NCI-H226 (cell line): ENCODE results near the gene MLC1.

ENCODE experiments used
- DNase-seq: peaks from one replicate; pipeline ENCODE4 v3.0.0-alpha.2; 2015

Gene MLC1

DNA sequence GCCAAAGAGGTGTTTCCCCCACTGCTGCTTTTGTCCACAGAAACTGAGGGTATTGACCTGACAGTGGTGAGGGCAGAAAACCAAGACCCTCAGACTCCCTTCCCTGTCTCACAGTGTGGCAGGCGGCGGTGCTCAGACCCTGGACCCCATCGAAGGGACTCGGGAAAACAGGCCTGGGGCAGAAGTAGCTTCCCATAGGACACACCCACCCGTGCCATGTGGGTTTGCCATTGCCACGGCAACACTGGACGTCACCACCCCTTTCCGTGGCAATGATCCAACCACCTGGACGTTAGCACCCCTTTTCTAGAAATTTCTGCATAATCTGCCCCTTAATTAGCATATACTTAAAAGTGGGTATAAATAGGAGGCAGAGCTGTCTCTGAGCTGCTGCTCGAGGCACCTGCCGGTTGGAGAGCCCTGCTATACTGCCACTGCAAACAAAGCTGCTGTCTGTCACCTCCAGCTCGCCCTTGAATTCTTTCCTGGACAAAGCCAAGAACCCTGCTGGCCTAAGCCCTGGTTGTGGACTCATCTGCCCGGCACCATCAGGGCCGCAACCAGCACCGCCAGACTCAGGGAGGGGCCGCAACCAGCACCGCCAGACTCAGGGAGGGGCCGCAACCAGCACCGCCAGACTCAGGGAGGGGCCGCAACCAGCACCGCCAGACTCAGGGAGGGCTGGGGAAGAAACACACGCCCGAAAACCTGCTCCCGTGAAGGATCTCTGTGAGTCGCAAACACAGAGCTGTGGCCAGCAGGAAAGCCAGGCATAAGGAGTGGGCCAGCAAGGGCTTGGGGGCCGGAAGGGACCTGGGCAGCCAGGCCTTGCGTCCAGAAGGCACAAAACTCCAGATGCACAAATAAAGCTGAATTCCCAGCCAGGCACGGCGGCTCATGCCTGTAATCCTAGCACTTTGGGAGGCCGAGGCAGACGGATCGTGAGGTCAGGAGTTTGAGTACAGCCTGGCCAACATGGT lies 10.4 kb downstream of the MLC1 start:
- no peak for DNase-seq

DNA sequence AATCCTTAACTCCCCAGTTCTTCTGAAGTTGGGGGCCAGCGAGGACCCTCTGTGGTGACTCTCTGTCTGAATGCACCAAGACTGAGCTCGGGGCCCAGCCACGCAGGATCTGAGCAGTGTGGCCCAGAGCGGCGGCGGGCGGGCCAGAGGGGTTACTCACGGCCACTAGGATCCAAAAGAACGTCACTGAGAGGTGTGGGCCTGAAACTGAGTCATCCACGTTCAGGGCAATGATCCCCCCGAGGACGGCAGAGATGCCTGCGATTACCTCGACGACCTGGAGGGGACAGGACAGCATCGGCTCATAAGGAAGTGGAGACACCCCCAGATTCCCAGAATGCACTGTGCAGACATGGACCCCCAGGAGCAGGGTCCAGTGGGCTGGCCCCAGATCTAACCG lies 11.2 kb downstream of the MLC1 start:
- no peak for DNase-seq

DNA sequence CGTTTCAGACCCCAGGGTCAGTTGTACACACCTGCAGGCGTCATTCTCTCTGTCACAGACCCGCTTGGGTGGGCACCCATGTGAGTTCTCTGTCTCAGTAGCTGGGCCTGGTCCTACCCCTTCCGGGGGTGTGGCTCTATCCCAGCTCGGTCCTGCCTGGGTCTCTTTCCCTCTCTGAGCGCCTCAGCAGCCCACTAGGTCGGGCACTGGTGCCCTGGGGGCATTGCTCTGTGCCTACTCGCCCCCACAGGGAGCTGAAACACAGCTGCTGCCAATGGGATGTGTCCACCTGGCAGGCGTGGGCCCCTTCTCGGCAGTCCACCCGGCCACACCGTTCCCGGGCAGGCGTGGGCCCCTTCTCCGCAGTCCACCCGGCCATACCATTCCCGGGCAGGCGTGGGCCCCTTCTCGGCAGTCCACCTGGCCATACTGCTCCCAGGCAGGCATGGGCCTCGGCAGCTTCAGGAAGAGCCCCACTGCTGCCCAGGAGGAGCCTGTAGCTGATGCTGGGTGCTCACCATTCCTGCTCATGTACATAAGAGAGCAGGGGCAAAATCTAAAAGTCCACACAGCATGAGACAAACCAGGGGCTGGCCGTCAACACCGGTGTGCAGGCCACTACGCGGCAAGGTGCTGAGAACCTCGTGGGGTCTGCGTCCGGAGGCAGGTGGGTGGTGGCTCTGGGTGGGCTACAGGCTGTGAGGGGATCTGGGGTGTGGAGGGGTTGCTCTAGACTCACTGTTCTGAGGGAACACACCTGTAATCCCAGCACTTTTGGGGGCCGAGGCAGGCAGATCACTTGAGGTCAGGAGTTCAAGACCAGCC lies 12.3 kb downstream of the MLC1 start:
- no peak for DNase-seq

GRCh38 chr22:50072167-50072555 lies 13.1 kb downstream of the MLC1 start:
- no peak for DNase-seq

GRCh38 chr22:50071432-50072166 lies 13.6 kb downstream of the MLC1 start:
- DNase-seq = no peak

DNA sequence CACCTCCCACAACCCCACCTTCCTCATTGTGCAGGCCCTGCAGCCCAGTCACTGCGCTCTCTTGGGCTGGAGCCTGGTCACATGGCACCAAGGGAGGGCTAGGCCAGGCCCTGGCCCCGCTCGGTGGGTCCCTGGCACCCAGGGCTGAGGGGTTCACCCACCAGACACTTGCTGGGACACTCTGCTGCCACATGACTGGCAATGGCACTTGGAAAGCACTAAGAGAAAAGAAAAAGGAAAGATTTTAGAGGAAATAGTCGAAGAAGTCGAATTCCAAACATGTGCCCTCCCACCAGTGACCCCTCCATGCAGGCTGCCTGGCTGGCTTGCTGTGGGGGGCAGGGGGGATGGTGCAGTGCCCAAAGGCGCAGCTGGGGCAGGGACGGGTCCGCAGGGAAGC lies 14.9 kb downstream of the MLC1 start:
- DNase-seq = no peak

DNA sequence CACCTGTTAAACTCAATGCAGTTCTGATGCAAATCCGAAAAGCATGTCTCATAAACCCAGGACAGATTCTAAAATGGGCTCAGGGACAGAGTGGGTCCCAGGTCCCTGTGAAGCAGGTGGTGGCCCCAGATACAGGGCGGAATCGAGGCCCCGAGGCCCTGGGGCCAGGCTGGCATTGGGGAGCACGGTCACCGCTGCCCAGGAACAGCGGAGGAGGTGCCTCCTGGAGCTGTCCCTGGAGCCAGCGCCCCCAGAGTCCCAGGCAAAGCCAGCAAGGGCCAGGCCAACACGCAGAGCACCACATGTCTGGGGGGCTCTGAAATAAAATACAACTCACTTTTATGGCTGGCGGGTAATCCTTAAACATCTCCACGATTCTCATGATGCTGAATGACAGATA lies 17.1 kb downstream of the MLC1 start:
- no peak for DNase-seq

- DNase-seq = no peak
Observed at GRCh38 chr22:50067244-50067643, 18.0 kb downstream of the MLC1 start.

DNA sequence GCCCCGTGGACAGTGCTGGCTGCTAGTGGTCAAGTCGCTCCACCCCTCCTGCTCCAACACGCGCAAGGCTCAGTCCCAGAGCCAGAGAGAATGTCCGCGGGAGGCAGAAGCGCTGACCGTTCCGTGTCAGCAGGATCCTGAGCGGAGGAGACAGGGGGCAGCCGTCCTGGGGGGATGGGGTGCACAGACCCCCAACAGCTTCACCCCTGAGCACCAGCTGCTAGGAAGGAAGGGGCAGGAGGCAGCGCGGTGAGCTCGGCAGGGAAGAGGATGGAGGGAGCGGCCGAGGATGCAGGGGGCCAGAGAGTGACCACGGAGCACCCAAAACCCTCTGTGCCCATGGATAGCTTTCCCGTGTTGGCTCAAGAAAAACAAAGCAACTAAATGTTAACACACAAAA lies 20.8 kb downstream of the MLC1 start:
- no peak for DNase-seq

DNA sequence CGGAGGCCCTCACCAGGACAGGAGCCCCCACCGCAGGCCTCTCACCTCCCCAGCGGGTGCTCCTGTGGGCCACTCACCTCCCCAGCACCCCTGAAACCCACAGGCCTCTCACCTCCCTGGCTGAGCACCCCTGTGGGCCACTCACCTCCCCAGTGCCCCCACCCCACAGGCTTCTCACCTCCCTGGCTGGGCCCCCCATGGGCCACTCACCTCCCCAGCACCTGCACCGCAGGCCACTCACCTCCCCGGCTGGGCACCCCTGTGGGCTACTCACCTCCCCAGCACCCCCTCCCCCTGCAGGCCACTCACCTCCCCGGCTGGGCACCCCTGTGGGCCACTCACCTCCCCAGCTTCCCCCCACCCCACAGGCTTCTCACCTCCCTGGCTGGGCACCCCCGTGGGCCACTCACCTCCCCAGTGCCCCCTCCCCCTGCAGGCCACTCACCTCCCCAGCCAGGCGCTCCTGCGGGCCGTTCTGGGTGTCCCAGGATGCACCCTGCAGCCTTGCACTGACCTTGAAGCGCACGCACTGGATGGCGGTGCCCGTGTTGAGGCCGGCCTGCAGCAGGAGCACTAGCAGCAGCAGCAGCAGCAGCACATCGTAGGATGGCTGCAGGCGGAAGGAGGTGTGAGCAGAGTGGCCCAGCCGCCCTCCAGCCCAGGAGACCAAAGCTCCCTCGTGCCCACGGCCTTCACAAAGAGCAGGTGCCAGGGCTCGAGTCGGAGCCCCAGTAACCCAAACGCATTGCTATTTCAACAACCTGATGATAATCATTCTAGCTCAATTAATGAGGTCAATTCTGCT lies 21.4 kb downstream of the MLC1 start:
- no peak for DNase-seq

- no peak for DNase-seq
Observed at GRCh38 chr22:50062509-50063135, 22.6 kb downstream of the MLC1 start.

DNA sequence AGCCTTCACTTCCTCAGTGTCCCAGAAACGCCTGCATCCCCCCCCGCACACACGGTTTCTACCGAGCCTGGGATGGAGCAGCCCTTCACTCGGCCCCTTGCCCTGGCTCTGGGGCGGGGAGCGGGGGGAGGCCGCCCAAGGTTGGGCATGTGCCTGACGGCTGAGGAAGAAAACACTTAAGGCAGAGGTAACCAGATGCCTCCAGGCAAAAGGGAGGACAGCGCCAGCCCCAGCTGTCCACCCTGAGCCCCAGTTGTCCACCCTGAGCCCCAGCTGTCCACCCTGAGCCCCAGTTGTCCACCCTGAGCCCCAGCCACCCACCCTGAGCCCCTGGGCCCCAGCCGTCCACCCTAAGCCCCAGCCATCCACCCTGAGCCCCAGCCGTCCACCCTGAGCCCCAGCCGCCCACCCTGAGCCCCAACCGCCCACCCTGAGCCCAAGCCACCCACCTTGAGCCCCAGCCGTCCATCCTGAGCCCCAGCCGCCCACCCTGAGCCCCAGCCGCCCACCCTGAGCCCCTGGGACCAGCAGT lies 23.3 kb downstream of the MLC1 start:
- DNase-seq = no peak

DNA sequence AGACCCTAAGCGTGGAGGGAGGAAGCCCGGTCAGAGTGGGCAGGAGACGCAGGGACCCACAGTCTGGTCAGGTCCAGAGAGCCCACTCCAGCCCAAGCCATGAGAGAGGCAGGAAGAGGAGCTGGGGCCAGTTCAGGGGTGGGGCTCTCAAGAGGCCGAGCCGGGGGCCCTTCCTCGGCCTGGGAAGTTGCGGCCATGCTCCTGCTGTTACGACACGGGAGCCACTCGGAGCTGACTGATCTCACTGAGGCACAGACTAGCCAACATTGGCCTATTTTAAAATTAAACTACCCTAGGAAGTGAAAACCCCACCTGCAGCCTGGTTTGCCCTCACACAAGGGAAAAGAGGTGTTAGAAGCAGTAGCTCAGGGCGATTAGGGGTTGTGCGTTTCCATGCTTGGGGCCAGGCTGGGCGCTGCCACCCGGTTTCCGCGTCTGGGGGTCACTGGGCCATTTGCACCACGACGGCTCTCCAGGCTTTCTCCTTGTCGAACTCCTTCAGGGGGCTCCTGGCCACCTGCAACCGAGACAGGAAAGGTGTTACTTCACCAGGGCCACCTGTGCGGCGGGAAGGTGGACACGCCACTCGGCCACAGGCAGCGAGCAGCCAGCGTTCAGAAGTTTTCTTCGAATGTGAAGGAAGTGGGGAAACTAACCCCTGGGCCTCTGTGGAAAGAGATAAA lies 23.9 kb downstream of the MLC1 start:
- DNase-seq = no peak

- DNase-seq = no peak
Observed at GRCh38 chr22:50060441-50061140, 24.6 kb downstream of the MLC1 start.

DNA sequence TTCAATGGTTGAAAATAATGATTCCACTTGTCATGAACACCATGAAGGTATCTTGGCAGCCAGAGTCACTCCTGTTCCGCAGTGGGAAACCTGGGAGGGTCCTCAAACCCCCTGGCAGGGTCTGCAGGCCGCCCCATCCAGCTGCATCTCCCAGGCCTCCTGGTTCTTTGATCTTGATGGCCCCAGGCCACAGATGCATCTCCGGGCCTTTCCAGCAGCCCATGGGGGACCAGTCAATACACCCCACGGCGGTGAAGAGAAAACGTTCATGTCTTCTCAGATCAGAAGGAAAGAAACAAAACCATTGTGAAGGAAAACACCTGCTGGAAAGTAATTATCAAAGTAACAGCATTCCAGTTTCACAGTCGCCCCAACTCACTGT lies 25.4 kb downstream of the MLC1 start:
- DNase-seq = no peak

DNA sequence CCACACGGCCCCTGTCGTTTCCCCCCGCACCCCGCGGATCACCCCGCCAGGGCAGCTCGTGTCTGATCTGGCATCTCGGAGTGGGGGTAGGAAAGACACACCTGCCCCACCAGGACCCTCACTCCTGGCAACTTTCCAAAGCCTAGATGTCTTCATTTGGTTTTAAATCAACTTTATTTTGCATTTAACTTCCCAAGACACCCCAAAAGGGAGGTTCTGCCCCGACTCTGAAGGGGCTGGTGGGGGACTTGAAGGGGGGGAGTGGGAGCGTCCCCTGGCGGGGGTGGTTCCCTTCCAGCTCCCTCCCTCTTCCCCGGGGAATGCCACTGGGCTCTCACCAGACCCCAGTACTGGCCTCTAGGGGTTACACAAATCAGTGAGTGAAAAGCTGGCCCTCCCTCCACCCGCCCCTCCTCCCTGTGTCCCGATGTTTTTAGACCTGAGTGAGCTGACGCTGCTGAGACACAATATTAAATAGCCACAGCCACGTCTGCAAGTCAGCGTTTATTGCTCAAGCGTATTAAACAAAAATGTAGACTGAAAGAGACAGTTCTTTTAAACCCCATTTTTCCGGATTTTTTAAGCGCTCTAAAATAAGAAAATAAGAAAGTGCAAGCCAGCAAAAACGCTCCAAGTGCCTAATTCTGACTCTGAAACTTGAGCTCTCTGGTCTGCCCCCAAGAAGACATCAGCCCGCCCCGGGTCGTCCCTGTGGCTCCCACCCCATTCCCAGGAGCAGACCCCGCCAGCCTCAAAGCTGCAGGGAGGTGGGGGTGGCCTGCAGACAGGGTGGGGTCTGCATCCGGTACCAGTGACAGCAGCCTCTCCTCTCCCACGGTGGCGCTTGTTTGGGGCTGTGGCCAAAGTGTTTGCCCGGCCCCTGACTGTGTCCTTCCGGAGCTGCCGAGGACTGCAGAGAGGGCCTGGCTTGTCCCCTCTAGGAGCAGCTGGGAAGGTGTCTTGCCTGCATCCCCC lies 26.0 kb downstream of the MLC1 start:
- DNase-seq = no peak

DNA sequence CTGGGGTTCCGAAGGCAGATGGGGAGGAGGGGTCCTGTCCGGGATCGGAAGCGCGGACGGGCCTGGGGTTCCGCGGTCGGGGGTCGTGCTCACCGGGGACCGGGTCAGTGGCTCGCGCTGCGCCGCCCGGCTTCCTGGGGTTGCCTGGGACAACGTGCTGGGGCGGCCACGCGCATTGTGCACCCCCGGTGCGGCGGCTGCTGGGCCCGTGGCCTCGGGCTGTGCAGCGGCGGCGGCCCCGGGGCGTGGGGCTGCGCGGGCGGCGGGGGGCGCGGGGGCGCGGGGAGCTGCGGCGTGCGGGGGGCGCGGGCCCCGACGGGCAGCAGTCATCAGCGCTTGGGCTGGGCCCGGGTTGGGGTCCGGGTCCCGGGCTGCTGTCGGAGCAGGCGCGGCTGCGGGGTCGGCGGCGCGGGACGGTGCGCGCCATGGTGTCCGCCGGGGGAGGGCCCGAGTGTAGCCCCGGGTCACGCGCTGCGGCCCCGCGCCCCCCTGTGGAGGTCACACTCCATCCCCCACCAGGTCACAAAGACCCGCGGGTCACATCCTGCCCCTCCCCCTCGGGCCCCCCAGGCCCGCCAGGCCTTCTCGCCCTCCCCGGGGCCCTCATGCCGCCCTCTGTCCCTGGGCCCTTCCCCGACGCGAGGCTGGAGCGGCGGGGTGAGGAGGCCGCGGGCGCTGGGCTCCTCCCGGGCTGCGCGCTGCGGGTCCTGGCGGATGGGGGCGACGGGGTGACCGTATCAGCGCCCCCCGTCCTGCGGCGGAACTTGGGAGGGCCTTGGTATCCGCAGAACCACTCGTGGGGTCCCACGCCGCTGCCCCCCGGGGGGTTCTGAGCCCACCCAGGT lies 26.9 kb downstream of the MLC1 start, which contains the start of gene TTLL8:
TSS of gene TTLL8 (minus strand) at position 238 of the 845 bp plus-strand sequence.
- no peak for DNase-seq
